Kidney epithelial cell (primary cell): ENCODE data around the gene SMC1B. TPM values are rescaled to one million over a fixed set of nuclear protein-coding genes. Genes with fewer than 3 reads are reported as not detected.

ENCODE experiments used
- DNase-seq: peaks from one replicate; pipeline ENCODE4 v3.0.0-alpha.2; 2010; ENCODE audit warnings: low read depth
- H3K27me3 ChIP-seq: 2 replicates; pipeline ENCODE4 v1.6.0; 2011; ENCODE audit warnings: low read length; ENCODE audit not compliant: control insufficient read depth, insufficient read depth
- H3K36me3 ChIP-seq: 2 replicates; pipeline ENCODE4 v1.5.1; 2011; ENCODE audit warnings: low read length; ENCODE audit not compliant: control insufficient read depth, insufficient read depth
- H3K4me3 ChIP-seq: 2 replicates; pipeline ENCODE4 v1.5.1; 2011; ENCODE audit warnings: low read depth, mild to moderate bottlenecking, control low read depth, low read length
- CTCF ChIP-seq: IDR thresholded peaks from 2 replicates; pipeline ENCODE4 v1.5.1; 2011; ENCODE audit warnings: mild to moderate bottlenecking, moderate library complexity, low read length, control low read depth, inconsistent platforms; ENCODE audit not compliant: insufficient read depth, poor library complexity, severe bottlenecking
- total RNA-seq: library from RNA; depleted of rRNA; stranded (reverse); fragments of >200 nt; gene quantifications from 2 replicates; pipeline ENCODE4 v1.2.3, GENCODE V29; 2015

SMC1B gene
- total RNA-seq, 1 donor from 2014 or later: 0.08 TPM

DNA sequence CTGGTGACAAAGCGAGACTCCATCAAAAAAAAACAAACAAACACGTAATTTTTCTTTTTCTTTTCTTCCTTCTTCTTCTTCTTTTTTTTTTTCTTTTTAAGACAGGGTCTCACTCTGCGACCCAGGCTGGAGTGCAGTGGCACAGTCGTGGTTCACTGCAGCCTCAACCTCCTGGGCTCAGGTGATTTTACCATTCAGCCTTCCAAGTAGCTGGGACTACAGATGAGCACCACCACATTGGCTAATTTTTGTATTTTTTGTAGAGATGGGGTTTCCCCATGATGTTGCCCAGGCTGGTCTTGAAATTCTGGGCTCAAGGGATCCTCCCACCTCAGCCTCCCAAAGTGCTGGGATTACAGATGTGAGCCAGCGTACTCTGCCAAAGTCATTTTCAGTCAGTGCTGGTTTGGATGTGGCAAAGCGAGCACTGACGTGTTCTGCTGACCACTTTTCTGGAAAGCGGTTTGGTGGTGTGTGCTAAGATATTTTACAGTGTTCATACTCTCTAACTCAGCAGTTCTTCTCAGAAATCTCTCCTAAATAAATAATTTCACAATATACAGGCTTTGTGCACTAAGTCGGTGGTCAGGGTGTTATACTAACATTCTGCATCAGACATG, 92.9 kb downstream of the SMC1B start:
- TF ChIP-seq CTCF: no peak
- no peaks in the 10 kb centered on the region for H3K27me3 ChIP-seq
- H3K4me3 ChIP-seq: no peak overlapping the region
- DNase-seq: no peak
- no peaks in the 10 kb centered on the region for H3K36me3 ChIP-seq

DNA sequence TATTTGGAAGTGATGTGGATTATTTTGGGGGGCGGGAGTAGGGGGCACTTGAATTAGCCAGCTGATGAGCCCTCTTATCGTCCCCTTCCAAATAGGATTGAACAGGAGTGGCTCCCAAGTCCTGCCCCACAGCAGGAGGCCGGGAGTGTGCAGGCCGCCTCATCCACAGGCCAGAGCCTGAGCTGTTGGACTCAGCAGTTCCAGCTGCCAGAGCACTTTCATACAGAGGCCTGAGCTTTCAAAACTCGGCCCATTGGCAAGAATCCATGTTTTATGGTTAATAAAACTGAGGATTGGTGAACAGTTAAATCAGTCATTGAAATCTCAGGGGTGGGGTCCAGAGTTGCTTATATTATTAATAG, 94.1 kb downstream of the SMC1B start:
- Histone ChIP-seq H3K36me3 (no peaks in the 10 kb centered on the region), H3K4me3 (no peak overlapping the region), H3K27me3 (no peaks in the 10 kb centered on the region)
- no peak for DNase-seq
- TF ChIP-seq CTCF: no peak

- H3K27me3 ChIP-seq: no peaks in the 10 kb centered on the region
- no peak overlapping the region for H3K4me3 ChIP-seq
- TF ChIP-seq CTCF: no peak
- H3K36me3 ChIP-seq: no peaks in the 10 kb centered on the region
- peak; percentile 16 for DNase-seq
Observed at GRCh38 chr22:45318558-45319323, 94.7 kb downstream of the SMC1B start.

DNA sequence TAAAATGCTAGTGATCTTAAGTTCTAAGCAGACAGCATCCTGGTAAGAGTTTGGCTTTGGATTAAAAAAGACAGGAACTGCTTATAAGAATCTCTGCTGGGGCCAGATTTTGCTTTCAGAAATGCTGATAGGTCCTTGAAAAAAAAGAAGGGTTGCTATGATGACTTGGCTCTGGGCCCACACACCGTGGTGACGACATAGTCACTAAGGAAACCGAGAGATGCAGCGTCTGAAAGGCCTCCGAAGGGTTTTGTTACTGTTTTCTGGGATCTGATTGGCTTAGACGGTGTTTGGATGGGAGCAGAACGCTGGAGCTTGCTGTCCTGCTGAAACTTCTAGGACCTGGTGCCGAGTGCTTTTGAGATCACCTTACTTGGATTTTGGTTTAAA, 95.2 kb downstream of the SMC1B start:
- TF ChIP-seq CTCF: no peak
- Histone ChIP-seq H3K27me3 (no peaks in the 10 kb centered on the region), H3K36me3 (no peaks in the 10 kb centered on the region), H3K4me3 (no peak overlapping the region)
- DNase-seq: peak; percentile 28

- Histone ChIP-seq H3K36me3 (no peaks in the 10 kb centered on the region), H3K4me3 (no peak overlapping the region), H3K27me3 (no peaks in the 10 kb centered on the region)
- TF ChIP-seq CTCF: peak; percentile 31
- DNase-seq: no peak
Observed at GRCh38 chr22:45317551-45318167, 95.7 kb downstream of the SMC1B start.
